GM12801 (cell line): ENCODE results near the gene NDUFAF8.

Experiments used
- TF ChIP-seq, protein P1 (sequence below): IDR thresholded peaks from one replicate; pipeline ENCODE4 v1.5.1; 2011; ENCODE audit warnings: control low read depth; ENCODE audit not compliant: insufficient read length; ENCODE audit errors: extremely low read depth

NDUFAF8 gene

GRCh38 chr17:81244358-81245023 lies 5.4 kb downstream of the NDUFAF8 start:
- TF ChIP-seq, protein P1, sequence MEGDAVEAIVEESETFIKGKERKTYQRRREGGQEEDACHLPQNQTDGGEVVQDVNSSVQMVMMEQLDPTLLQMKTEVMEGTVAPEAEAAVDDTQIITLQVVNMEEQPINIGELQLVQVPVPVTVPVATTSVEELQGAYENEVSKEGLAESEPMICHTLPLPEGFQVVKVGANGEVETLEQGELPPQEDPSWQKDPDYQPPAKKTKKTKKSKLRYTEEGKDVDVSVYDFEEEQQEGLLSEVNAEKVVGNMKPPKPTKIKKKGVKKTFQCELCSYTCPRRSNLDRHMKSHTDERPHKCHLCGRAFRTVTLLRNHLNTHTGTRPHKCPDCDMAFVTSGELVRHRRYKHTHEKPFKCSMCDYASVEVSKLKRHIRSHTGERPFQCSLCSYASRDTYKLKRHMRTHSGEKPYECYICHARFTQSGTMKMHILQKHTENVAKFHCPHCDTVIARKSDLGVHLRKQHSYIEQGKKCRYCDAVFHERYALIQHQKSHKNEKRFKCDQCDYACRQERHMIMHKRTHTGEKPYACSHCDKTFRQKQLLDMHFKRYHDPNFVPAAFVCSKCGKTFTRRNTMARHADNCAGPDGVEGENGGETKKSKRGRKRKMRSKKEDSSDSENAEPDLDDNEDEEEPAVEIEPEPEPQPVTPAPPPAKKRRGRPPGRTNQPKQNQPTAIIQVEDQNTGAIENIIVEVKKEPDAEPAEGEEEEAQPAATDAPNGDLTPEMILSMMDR = no peak

GRCh38 chr17:81245024-81245664 lies 6.0 kb downstream of the NDUFAF8 start:
- TF ChIP-seq, protein P1 = no peak

GRCh38 chr17:81245665-81246342 lies 6.7 kb downstream of the NDUFAF8 start:
- TF ChIP-seq, protein P1 = no peak

DNA sequence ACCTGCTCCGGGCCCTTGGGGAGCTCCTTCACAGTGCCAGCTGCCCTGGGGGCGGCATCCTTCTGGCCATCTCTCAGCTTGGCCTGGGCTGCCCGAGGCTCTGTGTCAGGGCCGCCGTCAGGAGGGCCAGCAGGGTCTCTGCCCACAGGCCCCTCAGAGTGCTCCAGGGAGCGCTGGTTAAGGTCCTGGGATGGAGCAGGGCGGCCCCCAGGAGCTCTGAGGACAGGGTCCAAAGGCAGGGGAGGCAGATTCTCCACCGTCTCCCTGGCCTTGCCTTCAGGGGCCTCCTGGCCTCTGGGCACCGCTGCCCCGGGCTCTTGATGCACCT lies 7.2 kb downstream of the NDUFAF8 start:
- TF ChIP-seq, protein P1 = no peak

DNA sequence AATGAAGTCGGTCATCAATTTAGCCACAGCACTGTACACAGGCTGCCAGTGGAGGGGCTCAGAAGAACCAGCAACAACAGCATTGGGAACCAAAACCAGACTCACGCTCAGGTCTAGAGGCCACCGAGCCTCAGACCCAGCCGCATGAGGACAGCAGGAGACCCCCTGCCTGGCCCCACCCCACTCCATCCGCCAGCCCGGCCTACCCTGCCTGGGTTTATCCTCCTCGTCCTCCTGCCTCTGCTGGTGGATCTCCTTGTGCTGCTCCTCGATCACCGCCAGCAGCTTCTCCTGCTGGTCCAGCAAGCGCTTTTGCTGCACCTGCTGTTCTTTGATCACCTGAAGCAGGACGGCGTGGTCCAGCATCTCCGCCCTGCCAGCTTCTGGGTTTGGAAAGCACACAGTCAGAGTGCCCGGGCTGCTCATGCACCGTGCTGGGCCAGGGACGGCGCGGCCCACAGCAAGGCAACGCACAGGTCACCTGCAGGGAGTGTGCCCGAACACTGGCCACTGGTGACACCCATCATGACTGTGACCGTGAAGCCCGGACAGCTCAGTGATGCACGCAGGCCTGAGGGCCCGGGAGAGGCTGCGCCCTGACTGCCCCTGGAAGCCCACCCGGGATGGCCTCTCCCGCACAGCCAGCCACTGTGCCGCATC lies 7.7 kb downstream of the NDUFAF8 start:
- TF ChIP-seq, protein P1 = no peak

GRCh38 chr17:81247339-81247990 lies 8.3 kb downstream of the NDUFAF8 start:
- TF ChIP-seq, protein P1 = no peak

DNA sequence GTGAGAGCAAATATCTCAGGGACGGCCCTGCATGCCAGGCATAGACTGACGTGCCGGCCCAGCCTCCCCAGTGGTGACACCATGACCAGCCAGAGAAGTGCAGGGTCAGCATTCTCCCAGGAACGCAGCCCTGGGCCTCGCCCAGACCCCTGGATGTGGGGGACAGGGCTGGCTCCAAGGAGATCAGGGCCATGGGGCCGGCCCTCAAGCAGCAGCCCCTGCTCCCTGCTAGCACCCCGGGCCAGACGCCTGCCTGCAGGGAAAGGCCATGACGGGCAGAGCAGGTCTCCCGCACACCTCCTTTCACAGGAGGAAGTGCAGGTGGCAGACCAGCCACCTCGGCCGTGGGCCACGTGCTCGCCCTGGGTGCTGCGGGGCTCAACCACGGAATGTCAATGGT lies 9.5 kb downstream of the NDUFAF8 start:
- TF ChIP-seq, protein P1 = no peak
